HEK293T (cell line): ENCODE results near the gene HOXB6.

Source experiments
- CTCF ChIA-PET: fragments of 350-600 bp; formaldehyde crosslinking; extraction: SDS; loops from one replicate; lab custom pipeline; 2021; ENCODE audit warnings: antibody characterized with exemption, inconsistent platforms; lab: Yijun Ruan, JAX
- POLR2A ChIA-PET: fragments of 350-600 bp; formaldehyde crosslinking; extraction: SDS; loops from one replicate; lab custom pipeline; 2020; ENCODE audit warnings: antibody characterized with exemption, inconsistent platforms; lab: Yijun Ruan, JAX
- DNase-seq: peaks from one replicate; pipeline ENCODE4 v3.0.0; 2012; ENCODE audit warnings: mixed read lengths; ENCODE audit errors: extremely low spot score
- ARNT ChIP-seq: fragments of 450-650 bp; IDR thresholded peaks from 2 replicates; pipeline ENCODE4 v1.6.1; 2017; ENCODE audit warnings: mild to moderate bottlenecking
- BHLHE40 ChIP-seq: fragments of 450-650 bp; IDR thresholded peaks from 2 replicates; pipeline ENCODE4 v1.6.1; 2016; ENCODE audit warnings: mild to moderate bottlenecking, moderate library complexity, borderline replicate concordance
- CTBP1 ChIP-seq: fragments of 450-650 bp; IDR thresholded peaks from 2 replicates; pipeline ENCODE4 v1.6.1; 2016; ENCODE audit warnings: borderline replicate concordance
- ELF4 ChIP-seq: fragments of 450-650 bp; IDR thresholded peaks from 2 replicates; pipeline ENCODE4 v1.6.1; 2017; ENCODE audit warnings: antibody characterized with exemption
- FOXA1 ChIP-seq: fragments of 450-650 bp; IDR thresholded peaks from 2 replicates; pipeline ENCODE4 v1.6.1; 2016; ENCODE audit warnings: mild to moderate bottlenecking
- FOXK2 ChIP-seq: fragments of 450-650 bp; IDR thresholded peaks from 2 replicates; pipeline ENCODE4 v1.6.1; 2016; ENCODE audit warnings: mild to moderate bottlenecking
- FOXM1 ChIP-seq: fragments of 450-650 bp; IDR thresholded peaks from 2 replicates; pipeline ENCODE4 v1.6.1; 2017; ENCODE audit warnings: mild to moderate bottlenecking, borderline replicate concordance
- HDGF ChIP-seq: fragments of 450-650 bp; IDR thresholded peaks from 2 replicates; pipeline ENCODE4 v1.6.1; 2017; ENCODE audit warnings: antibody characterized with exemption, borderline replicate concordance
- L3MBTL2 ChIP-seq: fragments of 450-650 bp; conservative IDR thresholded peaks from 2 replicates; pipeline ENCODE4 v1.6.1; 2016; ENCODE audit warnings: mild to moderate bottlenecking
- LEF1 ChIP-seq: fragments of 450-650 bp; IDR thresholded peaks from 2 replicates; pipeline ENCODE4 v1.6.1; 2017; ENCODE audit warnings: mild to moderate bottlenecking, borderline replicate concordance
- NFRKB ChIP-seq: fragments of 450-650 bp; IDR thresholded peaks from 2 replicates; pipeline ENCODE4 v1.6.1; 2016; ENCODE audit warnings: mild to moderate bottlenecking, moderate library complexity
- SP1 ChIP-seq: fragments of 450-650 bp; IDR thresholded peaks from 2 replicates; pipeline ENCODE4 v1.6.1; 2017
- SUZ12 ChIP-seq: fragments of 450-650 bp; IDR thresholded peaks from 2 replicates; pipeline ENCODE4 v1.6.1; 2016; ENCODE audit warnings: mild to moderate bottlenecking
- TARDBP ChIP-seq: fragments of 450-650 bp; IDR thresholded peaks from 2 replicates; pipeline ENCODE4 v1.6.1; 2016
- ZNF384 ChIP-seq: fragments of 450-650 bp; IDR thresholded peaks from 2 replicates; pipeline ENCODE4 v1.6.1; 2016
- TF ChIP-seq, protein P1 (sequence below): fragments of 450-650 bp; IDR thresholded peaks from 2 replicates; pipeline ENCODE4 v1.6.1; 2016

Gene HOXB6

GRCh38 chr17:48599354-48599753 is 5.4 kb downstream of the HOXB6 start:
- no peak for TF ChIP-seq ELF4
- ChIA-PET CTCF (interaction anchor here (0.5 to 1.5 kb wide), 4 partner anchors 10 to 224 kb away, joined by 3 to 5 read pairs (median 4); no protein-coding TSS in a partner anchor), POLR2A (interaction anchor here (1.2 to 1.9 kb wide), 3 partner anchors 10 to 12 kb away, joined by 5 to 8 read pairs (median 6); no protein-coding TSS in a partner anchor)
- DNase-seq, result no peak

- ChIA-PET CTCF (interaction anchor here (0.5 to 1.5 kb wide), 4 partner anchors 10 to 224 kb away, joined by 3 to 5 read pairs (median 4); no protein-coding TSS in a partner anchor), POLR2A (interaction anchor here (1.0 to 1.9 kb wide), 4 partner anchors 10 to 24 kb away, joined by 4 to 8 read pairs (median 6); no protein-coding TSS in a partner anchor)
- DNase-seq, result no peak
- TF ChIP-seq NFRKB, result no peak
- no peak for TF ChIP-seq HDGF
- no peak for TF ChIP-seq LEF1
- TF ChIP-seq SP1, result no peak
- TF ChIP-seq FOXA1, result no peak
- no peak for TF ChIP-seq BHLHE40
- TF ChIP-seq FOXM1, result no peak
- TF ChIP-seq SUZ12, result no peak
- no peak for TF ChIP-seq ARNT
- TF ChIP-seq, protein P1, sequence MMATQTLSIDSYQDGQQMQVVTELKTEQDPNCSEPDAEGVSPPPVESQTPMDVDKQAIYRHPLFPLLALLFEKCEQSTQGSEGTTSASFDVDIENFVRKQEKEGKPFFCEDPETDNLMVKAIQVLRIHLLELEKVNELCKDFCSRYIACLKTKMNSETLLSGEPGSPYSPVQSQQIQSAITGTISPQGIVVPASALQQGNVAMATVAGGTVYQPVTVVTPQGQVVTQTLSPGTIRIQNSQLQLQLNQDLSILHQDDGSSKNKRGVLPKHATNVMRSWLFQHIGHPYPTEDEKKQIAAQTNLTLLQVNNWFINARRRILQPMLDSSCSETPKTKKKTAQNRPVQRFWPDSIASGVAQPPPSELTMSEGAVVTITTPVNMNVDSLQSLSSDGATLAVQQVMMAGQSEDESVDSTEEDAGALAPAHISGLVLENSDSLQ, result no peak
- no peak for TF ChIP-seq TARDBP
- TF ChIP-seq FOXK2, result no peak
- no peak for TF ChIP-seq L3MBTL2
- TF ChIP-seq ZNF384, result no peak
- TF ChIP-seq ELF4, result no peak
- no peak for TF ChIP-seq CTBP1
These were observed 6.0 kb downstream of the HOXB6 start for GRCh38 chr17:48598736-48599135.

DNA sequence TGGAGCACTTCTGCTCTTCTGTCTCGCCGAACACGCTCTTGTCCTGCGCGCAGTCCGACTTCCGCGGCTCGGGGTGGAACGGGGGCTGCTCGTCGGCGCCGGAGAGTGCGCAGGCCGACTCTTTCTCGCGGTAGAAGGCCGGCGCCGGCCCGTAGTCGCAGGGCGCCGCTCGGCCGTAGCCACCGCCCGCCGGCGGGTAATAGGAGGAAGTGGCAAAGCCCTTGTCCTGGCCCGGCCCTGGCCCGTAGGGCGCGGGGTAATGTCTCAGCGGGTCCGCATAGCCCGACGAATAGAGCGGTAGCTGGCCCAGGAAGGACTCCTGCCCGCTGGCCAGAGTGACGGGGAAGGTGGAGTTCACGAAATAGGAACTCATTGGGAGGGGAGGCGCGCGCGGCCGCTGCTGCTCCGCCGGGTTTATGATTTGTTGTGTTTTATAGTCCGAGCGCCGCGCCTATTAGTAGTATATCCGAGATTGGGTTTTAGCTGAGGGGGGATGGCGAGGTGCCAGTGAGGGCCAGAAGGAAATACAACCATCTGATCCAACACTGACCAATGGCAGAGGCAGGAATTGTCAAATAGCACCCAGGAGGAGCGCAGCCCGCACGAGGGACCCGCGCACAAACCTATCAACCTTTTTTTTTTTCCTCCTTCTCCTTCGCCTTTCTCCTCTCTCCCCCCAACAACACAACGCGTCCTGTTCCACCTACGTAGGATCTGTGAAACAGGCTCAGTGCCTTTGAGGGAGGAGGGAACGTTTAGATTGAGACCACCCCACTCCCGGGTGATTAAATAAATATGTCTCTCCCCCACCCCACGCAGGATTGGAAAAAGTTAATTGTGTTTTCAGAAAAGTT is 6.8 kb downstream of the HOXB6 start:
- POLR2A ChIA-PET, result interaction anchor here (1.0 to 1.9 kb wide), 3 partner anchors 9 to 23 kb away, joined by 4 to 8 read pairs (median 6); no protein-coding TSS in a partner anchor
- TF ChIP-seq L3MBTL2, result peak; percentile 94
- TF ChIP-seq SUZ12, result no peak
- TF ChIP-seq, protein P1, result peak; percentile 65; the same call in 1 of the 2 replicates
- no peak for TF ChIP-seq ARNT
- peak; percentile 74; the same call in 1 of the 2 replicates for TF ChIP-seq CTBP1
- peak; percentile 70 for DNase-seq
- CTCF ChIA-PET, result interaction anchor here (1.5 kb wide), 1 partner anchor 20 kb away, joined by 5 read pairs; no protein-coding TSS in a partner anchor

- DNase-seq, result no peak
- ChIA-PET CTCF (no interaction called here), POLR2A (interaction anchor here (1.8 to 1.9 kb wide), 2 partner anchors 8 to 12 kb away, joined by 6 to 8 read pairs; no protein-coding TSS in a partner anchor)
- TF ChIP-seq FOXA1 (no peak), SUZ12 (no peak)
These were observed 7.3 kb downstream of the HOXB6 start for GRCh38 chr17:48597528-48597777.

DNA sequence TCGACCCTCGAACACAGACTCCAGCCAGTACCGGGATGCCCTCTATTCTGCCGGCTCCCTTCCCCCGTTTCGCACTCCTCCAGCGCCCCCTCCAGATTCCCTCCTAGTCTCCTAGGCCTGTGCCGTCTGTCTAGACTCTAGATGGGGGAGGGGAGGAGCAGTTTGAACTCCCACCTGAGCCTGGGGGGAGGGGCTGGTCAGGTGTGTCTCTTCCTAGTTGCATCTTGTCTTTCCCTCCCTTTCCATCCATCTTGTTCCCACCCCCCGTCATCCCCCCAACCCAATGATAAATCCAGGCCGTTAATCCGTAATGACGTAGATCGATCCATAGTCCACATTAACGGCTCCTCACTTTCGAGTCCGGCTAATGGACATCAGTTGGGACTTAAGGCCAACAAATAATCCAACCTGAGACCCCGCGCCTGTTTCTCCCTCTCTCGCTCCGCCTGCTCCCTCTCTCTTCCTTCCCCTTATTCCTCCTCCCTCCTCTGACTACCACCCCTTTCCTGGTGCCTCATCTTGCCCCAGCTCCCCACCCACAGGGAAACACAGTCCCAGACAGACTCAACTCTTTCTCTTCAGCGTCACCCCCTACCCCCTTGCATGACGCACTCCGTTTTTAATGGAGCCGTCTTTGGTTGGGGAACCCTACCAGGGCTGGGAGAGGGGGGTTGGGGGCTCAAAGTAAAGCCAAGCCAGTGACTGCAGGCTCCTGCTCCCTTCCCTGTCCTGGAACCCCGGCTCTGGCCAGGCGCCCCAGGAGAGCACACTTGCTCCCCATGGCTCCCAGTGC is 7.9 kb downstream of the HOXB6 start:
- ChIA-PET POLR2A (interaction anchor here (1.1 kb wide), 1 partner anchor 9 kb away, joined by 3 read pairs; no protein-coding TSS in a partner anchor), CTCF (interaction anchor here (1.1 to 1.4 kb wide), 2 partner anchors 22 to 261 kb away, joined by 4 to 6 read pairs; no protein-coding TSS in a partner anchor)
- no peak for DNase-seq
- no peak for TF ChIP-seq FOXA1
- TF ChIP-seq ELF4, result no peak
- no peak for TF ChIP-seq FOXK2
- no peak for TF ChIP-seq TARDBP
- no peak for TF ChIP-seq NFRKB
- no peak for TF ChIP-seq SP1
- TF ChIP-seq ZNF384, result no peak
- TF ChIP-seq HDGF, result no peak
- TF ChIP-seq, protein P1, result peak; percentile 60
- peak; percentile 66 for TF ChIP-seq CTBP1
- no peak for TF ChIP-seq LEF1
- no peak for TF ChIP-seq ARNT
- peak; percentile 37 for TF ChIP-seq L3MBTL2
- no peak for TF ChIP-seq SUZ12
- no peak for TF ChIP-seq FOXM1
- TF ChIP-seq BHLHE40, result no peak
